ENCODE data around the gene GCLM.
"Not testable (repeated sequence)": the region's sequence is repeated elsewhere in the genome, so short reads cannot be mapped to it uniquely, and the experiment has no call there.

DNA sequence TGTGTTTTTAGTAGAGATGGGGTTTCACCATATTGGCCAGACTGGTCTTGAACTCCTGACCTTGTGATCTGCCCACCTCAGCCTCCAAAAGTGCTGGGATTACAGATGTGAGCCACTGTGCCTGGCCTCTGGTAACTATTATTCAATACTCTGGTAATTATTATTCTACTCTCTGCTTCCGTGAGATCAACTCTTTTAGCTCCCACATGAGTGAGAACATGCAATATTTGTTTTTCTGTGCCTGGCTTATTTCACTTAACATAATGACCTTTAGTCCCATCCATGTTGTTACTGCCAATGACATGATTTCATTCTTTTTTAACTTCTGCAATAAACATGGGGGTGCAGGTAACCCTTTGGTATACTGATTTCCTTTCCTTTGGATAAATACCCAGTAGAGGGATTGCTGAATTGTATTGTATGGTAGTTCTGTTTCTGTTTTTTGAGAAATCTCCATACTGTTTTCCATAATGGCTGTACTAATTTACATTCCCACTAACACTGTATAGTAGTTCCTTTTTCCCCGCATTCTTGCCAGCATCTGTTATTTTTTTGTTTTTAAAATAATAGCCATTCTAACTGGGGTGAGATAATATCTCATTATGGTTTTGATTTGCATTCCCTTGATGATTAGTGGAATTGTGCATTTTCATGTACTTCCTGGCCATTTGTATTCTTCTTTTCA, 37.9 kb upstream of the GCLM start:
- TF ChIP-seq, protein P1, sequence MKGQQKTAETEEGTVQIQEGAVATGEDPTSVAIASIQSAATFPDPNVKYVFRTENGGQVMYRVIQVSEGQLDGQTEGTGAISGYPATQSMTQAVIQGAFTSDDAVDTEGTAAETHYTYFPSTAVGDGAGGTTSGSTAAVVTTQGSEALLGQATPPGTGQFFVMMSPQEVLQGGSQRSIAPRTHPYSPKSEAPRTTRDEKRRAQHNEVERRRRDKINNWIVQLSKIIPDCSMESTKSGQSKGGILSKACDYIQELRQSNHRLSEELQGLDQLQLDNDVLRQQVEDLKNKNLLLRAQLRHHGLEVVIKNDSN (CRISPR knock-in tag; IDR thresholded peaks at IDR 0.05), result not testable (repeated sequence)
- not testable (repeated sequence) for TF ChIP-seq ZNF138 (CRISPR knock-in tag; conservative IDR thresholded peaks at IDR 0.05)
- peak; percentile 79 for TF ChIP-seq GABPB1 (CRISPR knock-in tag; IDR thresholded peaks at IDR 0.05)
